Loucy (cell line): ENCODE results near the gene CDRT4.

Experiments used
- EZH2phosphoT487 ChIP-seq: fragments of 200-600 bp; IDR thresholded peaks from 2 replicates; pipeline ENCODE4 v1.6.1; 2018; ENCODE audit warnings: antibody characterized with exemption, mild to moderate bottlenecking, moderate library complexity, borderline replicate concordance
- TF ChIP-seq, protein P1 (sequence below): fragments of 200-600 bp; sonication (generic); conservative IDR thresholded peaks from 2 replicates; pipeline ENCODE4 v1.5.1; 2014; ENCODE audit warnings: mild to moderate bottlenecking, antibody characterized with exemption, low read length

DNA sequence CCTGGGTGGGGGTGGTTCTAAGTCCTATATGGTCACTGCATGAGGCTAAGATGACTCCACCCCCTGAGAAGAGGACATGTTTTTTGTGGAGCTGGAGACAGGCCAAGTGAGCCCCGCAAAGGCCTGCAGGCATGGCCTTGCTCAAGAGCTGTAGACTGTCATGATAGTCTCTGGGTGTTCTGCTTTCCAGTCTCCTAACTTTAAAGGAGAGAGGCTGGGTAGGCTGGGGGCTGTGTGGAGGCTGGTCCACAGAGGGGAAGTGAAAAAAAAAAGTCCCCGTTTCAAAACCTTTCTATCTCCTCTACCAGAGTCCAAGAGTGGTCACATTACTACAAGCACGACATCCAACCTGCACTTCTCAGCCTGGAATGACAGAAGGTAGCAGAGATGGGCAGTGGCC, 27.1 kb downstream of the CDRT4 start:
- TF ChIP-seq, protein P1, sequence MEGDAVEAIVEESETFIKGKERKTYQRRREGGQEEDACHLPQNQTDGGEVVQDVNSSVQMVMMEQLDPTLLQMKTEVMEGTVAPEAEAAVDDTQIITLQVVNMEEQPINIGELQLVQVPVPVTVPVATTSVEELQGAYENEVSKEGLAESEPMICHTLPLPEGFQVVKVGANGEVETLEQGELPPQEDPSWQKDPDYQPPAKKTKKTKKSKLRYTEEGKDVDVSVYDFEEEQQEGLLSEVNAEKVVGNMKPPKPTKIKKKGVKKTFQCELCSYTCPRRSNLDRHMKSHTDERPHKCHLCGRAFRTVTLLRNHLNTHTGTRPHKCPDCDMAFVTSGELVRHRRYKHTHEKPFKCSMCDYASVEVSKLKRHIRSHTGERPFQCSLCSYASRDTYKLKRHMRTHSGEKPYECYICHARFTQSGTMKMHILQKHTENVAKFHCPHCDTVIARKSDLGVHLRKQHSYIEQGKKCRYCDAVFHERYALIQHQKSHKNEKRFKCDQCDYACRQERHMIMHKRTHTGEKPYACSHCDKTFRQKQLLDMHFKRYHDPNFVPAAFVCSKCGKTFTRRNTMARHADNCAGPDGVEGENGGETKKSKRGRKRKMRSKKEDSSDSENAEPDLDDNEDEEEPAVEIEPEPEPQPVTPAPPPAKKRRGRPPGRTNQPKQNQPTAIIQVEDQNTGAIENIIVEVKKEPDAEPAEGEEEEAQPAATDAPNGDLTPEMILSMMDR, result no peak
- no peak for TF ChIP-seq EZH2phosphoT487
